ENCODE data around the gene DENND6A. TPM values are rescaled to one million over a fixed set of nuclear protein-coding genes. Genes with fewer than 3 reads are reported as not detected.

DENND6A gene
- total and polyA plus RNA-seq, 2 of the 13 experiments (the other 11 are each of a cell fraction or from before 2014, with no cell fraction given) = 9.4 to 11.1 TPM

DNA sequence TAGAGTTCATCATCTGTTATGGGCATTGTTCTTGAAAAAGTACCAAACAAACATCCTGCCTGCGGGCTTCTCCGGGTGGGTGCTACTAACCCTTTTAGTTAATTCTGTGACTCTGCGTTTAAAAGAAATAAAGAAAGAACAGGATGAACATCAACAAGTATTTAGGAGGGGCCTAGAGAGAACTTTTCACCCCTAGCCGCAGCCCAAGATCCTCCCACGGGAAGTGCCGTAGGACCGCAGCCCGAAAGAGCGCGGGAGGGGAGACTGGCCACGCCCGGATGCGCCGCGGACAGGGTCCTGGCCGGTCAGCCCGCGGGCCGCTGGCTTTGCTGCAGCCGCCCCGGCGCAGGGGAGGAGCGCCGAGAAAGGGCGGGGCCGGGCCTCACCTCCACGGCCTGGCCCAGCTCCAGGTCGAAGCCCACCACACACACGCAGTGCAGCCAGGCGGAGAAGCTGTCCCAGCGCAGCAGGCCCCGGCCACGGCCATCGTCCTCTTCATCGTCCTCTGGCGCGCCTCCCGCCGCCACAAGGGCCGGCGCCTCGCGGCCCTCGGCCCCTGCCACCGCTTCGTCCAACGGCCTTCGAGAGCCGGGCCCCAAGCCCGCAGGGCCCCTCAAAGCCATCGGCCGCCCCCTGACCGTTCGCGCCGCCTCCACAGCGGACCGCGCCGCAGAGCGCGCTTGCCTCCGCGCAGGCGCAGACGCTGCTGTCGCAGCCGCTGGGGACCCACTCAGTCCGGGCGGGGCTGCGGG is at the start of gene DENND6A (continued):
- TF ChIP-seq ZNF260 (CRISPR knock-in tag; IDR thresholded peaks at IDR 0.05; ENCODE audit: borderline replicate concordance, low read depth) (no peak), ZNF343 (CRISPR knock-in tag; IDR thresholded peaks at IDR 0.05) (peak; percentile 59), ZFP36L1 (CRISPR knock-in tag; IDR thresholded peaks at IDR 0.05) (0 out of 2 replicates have a peak, but pooled peaks have one; percentile 74), BCL6 (CRISPR knock-in tag; IDR thresholded peaks at IDR 0.05) (no peak), ZNF468 (CRISPR knock-in tag; IDR thresholded peaks at IDR 0.05) (0 out of 2 replicates have a peak, but pooled peaks have one; percentile 51), MXD3 (CRISPR knock-in tag; IDR thresholded peaks at IDR 0.05) (peak; percentile 96), ZNF562 (CRISPR knock-in tag; IDR thresholded peaks at IDR 0.05; ENCODE audit: borderline replicate concordance) (no peak), ONECUT2 (CRISPR knock-in tag; IDR thresholded peaks at IDR 0.05) (no peak; the same call in 1 of the 2 replicates), CBX1 (IDR thresholded peaks at IDR 0.05; ENCODE audit: low read depth) (peak; percentile 30), STAG1 (CRISPR knock-in tag; IDR thresholded peaks at IDR 0.05) (peak; percentile 26), ISL2 (CRISPR knock-in tag; IDR thresholded peaks at IDR 0.05) (no peak; the same call in 1 of the 2 replicates), ZNF558 (CRISPR knock-in tag; IDR thresholded peaks at IDR 0.05; ENCODE audit: borderline replicate concordance) (no peak; the same call in 1 of the 2 replicates), EEA1 (CRISPR knock-in tag; IDR thresholded peaks at IDR 0.05; ENCODE audit: borderline replicate concordance) (peak; percentile 86; the same call in 1 of the 2 replicates), ZNF543 (CRISPR knock-in tag; IDR thresholded peaks at IDR 0.05) (peak; percentile 89; the same call in 1 of the 2 replicates), ZNF263 (CRISPR knock-in tag; IDR thresholded peaks at IDR 0.05) (peak; percentile 63; the same call in 1 of the 2 replicates), ESRRA (CRISPR knock-in tag; IDR thresholded peaks at IDR 0.05; ENCODE audit: low read depth) (peak; percentile 66; the same call in 1 of the 2 replicates), LCORL (IDR thresholded peaks at IDR 0.05) (no peak), LCORL (CRISPR knock-in tag; IDR thresholded peaks at IDR 0.05) (peak; percentile 45; the same call in 1 of the 2 replicates), ASH2L (IDR thresholded peaks at IDR 0.05; ENCODE audit: insufficient read length, low read depth, low read length) (peak; percentile 82), MXI1 (IDR thresholded peaks at IDR 0.05; ENCODE audit: borderline replicate concordance, low read depth, low read length) (no peak; the same call in 1 of the 3 replicates), RORA (CRISPR knock-in tag; IDR thresholded peaks at IDR 0.05) (no peak), TCF12 (IDR thresholded peaks at IDR 0.05) (no peak), TCF12 (CRISPR knock-in tag; IDR thresholded peaks at IDR 0.05) (no peak), HCFC1 (IDR thresholded peaks at IDR 0.05; ENCODE audit: low read depth, low read length) (no peak), RFXAP (CRISPR knock-in tag; IDR thresholded peaks at IDR 0.05; ENCODE audit: borderline replicate concordance) (peak; percentile 81; the same call in 1 of the 2 replicates)
- TF ChIP-seq, protein P1, sequence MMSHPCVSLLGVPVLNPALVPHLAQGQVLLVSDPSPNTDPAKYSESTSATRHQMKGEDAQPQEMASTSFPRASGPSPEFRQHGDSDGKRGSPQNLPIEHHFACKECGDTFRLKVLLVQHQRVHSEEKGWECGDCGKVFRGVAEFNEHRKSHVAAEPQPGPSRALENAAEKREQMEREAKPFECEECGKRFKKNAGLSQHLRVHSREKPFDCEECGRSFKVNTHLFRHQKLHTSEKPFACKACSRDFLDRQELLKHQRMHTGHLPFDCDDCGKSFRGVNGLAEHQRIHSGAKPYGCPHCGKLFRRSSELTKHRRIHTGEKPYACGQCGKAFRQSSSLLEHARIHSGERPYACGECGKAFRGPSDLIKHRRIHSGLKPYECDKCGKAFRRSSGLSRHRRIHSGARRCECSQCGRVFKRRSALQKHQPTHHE (CRISPR knock-in tag; IDR thresholded peaks at IDR 0.05; ENCODE audit: borderline replicate concordance) = peak; percentile 47; the same call in 1 of the 2 replicates
- TF ChIP-seq, protein P2, sequence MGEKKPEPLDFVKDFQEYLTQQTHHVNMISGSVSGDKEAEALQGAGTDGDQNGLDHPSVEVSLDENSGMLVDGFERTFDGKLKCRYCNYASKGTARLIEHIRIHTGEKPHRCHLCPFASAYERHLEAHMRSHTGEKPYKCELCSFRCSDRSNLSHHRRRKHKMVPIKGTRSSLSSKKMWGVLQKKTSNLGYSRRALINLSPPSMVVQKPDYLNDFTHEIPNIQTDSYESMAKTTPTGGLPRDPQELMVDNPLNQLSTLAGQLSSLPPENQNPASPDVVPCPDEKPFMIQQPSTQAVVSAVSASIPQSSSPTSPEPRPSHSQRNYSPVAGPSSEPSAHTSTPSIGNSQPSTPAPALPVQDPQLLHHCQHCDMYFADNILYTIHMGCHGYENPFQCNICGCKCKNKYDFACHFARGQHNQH (CRISPR knock-in tag; IDR thresholded peaks at IDR 0.05) = peak; percentile 68; the same call in 1 of the 2 replicates
